Parathyroid adenoma (tissue), 2 donors: ENCODE measurements around the gene CDR2.

ENCODE experiments used
- H2AFZ ChIP-seq: fragments of 300-600 bp; sonication (generic); one replicate; pipeline ENCODE4 v1.7.0; 2017; ENCODE audit warnings: antibody characterized with exemption, mild to moderate bottlenecking
- H3K27ac ChIP-seq: fragments of 300-600 bp; sonication (generic); one replicate; pipeline ENCODE4 v1.7.0; 2017
- H3K27me3 ChIP-seq: fragments of 300-600 bp; sonication (generic); one replicate; pipeline ENCODE4 v1.7.0; 2017; ENCODE audit warnings: low read length; ENCODE audit not compliant: control insufficient read depth, insufficient read depth
- H3K36me3 ChIP-seq: fragments of 300-600 bp; sonication (generic); one replicate; pipeline ENCODE4 v1.7.0; 2017; ENCODE audit warnings: low read length; ENCODE audit not compliant: control insufficient read depth, insufficient read depth
- H3K4me1 ChIP-seq: fragments of 300-600 bp; sonication (generic); one replicate; pipeline ENCODE4 v1.7.0; 2017; ENCODE audit warnings: control low read depth
- H3K4me2 ChIP-seq: fragments of 300-600 bp; sonication (generic); one replicate; pipeline ENCODE4 v1.7.0; 2017; ENCODE audit warnings: low read length
- H3K4me3 ChIP-seq: fragments of 300-600 bp; sonication (generic); one replicate; pipeline ENCODE4 v1.7.0; 2017; ENCODE audit warnings: low read depth, low read length
- H3K79me2 ChIP-seq: fragments of 300-600 bp; sonication (generic); one replicate; pipeline ENCODE4 v1.7.0; 2017; ENCODE audit warnings: control low read depth
- H3K9ac ChIP-seq: fragments of 300-600 bp; sonication (generic); one replicate; pipeline ENCODE4 v1.7.0; 2017; ENCODE audit warnings: mild to moderate bottlenecking
- H3K9me3 ChIP-seq: fragments of 300-600 bp; sonication (generic); one replicate; pipeline ENCODE4 v1.7.0; 2017; ENCODE audit warnings: low read length; ENCODE audit not compliant: control insufficient read depth
- TF ChIP-seq, protein P1 (sequence below): fragments of 300-600 bp; sonication (generic); IDR thresholded peaks from one replicate; pipeline ENCODE4 v1.7.0; 2017; ENCODE audit warnings: antibody characterized with exemption, mild to moderate bottlenecking
- donor health status: primary hyperparathyroidism.

The CDR2 gene

DNA sequence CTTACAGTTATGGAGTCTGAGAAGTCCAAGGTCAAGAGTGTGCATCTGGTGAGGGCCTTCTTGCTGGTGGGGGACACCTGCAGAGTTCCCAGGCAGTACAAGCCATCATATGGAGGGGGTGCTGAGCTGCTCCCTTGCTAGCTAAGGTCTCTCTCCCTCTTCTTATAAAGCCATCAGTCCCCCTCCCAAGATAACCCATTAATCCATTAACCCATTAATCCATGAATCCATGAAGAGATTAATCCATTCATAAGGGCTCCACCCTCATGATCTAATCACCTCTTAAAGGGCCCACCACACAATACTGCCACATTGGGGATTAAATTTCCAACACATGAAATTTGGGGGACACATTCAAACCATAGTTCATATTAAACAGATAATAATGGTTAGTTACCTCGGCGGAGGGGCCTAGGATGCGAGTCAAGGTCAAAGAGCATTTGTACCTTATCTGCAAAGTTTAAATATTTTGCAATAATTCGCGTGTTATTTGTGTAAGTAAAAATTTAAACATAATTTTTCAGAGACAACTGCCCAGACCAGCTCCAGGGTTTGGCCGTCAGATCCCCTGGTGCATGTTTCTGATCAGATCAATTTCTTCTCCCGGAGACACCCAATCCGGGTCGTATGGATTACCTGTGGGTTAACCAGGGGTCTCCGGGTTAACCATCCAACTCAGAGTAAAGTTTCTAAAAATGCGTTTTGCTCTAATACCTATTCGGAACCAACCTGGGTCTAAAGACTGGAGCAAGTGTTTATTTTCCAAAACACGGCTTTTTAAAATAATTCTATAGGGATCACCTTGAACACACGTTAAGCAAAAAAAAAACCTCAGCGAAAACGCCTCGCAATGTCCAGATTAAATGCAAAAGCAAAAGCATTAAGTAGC, 78.0 kb downstream of the CDR2 start:
- Histone ChIP-seq H3K27ac (peak overlapping the region; percentile 79), H3K27me3 (no peaks in the 10 kb centered on the region), H3K4me2 (peak overlapping the region; percentile 77), H3K36me3 (no peaks in the 10 kb centered on the region), H3K4me3 (peak overlapping the region; percentile 68), H3K9me3 (no peaks in the 10 kb centered on the region), H3K9ac (no peak overlapping the region), H2AFZ (peak overlapping the region; percentile 78), H3K4me1 (peaks cover 4% of the 10 kb centered on the region), H3K79me2 (peaks cover 9% of the 10 kb centered on the region)
- TF ChIP-seq, protein P1, sequence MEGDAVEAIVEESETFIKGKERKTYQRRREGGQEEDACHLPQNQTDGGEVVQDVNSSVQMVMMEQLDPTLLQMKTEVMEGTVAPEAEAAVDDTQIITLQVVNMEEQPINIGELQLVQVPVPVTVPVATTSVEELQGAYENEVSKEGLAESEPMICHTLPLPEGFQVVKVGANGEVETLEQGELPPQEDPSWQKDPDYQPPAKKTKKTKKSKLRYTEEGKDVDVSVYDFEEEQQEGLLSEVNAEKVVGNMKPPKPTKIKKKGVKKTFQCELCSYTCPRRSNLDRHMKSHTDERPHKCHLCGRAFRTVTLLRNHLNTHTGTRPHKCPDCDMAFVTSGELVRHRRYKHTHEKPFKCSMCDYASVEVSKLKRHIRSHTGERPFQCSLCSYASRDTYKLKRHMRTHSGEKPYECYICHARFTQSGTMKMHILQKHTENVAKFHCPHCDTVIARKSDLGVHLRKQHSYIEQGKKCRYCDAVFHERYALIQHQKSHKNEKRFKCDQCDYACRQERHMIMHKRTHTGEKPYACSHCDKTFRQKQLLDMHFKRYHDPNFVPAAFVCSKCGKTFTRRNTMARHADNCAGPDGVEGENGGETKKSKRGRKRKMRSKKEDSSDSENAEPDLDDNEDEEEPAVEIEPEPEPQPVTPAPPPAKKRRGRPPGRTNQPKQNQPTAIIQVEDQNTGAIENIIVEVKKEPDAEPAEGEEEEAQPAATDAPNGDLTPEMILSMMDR: no peak
